ENCODE measurements around the gene FAM227B. TPM values are rescaled to one million over a fixed set of nuclear protein-coding genes. Genes with fewer than 3 reads are reported as not detected.
"Not testable (repeated sequence)": the region's sequence is repeated elsewhere in the genome, so short reads cannot be mapped to it uniquely, and the experiment has no call there.

The FAM227B gene
- total RNA-seq, 4 donors from 2014 or later = 6.1 to 24.1 (median 12.5) TPM

- H3K4me1 ChIP-seq = no peaks in the 10 kb centered on the region
- H3K27me3 ChIP-seq = no peaks in the 10 kb centered on the region
- no peak overlapping the region for H3K4me3 ChIP-seq
- no peaks in the 10 kb centered on the region for H3K9me3 ChIP-seq
- no peak for ATAC-seq
- no peak for TF ChIP-seq POLR2A (IDR thresholded peaks at IDR 0.05)
- no peak for TF ChIP-seq EP300 (IDR thresholded peaks at IDR 0.05)
- TF ChIP-seq POLR2AphosphoS5 (IDR thresholded peaks at IDR 0.05) = no peak
- TF ChIP-seq CTCF (IDR thresholded peaks at IDR 0.05) = no peak
- peaks cover 0 to 5% of the 10 kb centered on the region in 2 donors for H3K36me3 ChIP-seq
- no peak overlapping the region for H3K27ac ChIP-seq
- 75 to 95% methylated on average over 1 of the region's 1 CpG for WGBS, 2 donors (ENCODE audit: low coverage in 1 of 2)
These were observed 49.9 kb downstream of the FAM227B start for GRCh38 chr15:49570672-49571071.

- Histone ChIP-seq H3K27me3 (no peaks in the 10 kb centered on the region), H3K4me1 (no peaks in the 10 kb centered on the region), H3K36me3 (peaks cover 0 to 5% of the 10 kb centered on the region in 2 donors), H3K4me3 (no peak overlapping the region), H3K9me3 (no peaks in the 10 kb centered on the region), H3K27ac (no peak overlapping the region)
- WGBS, 2 donors (ENCODE audit: low coverage in 1 of 2) = 41 to 75% methylated on average over 1 of the region's 1 CpG
- no peak for ATAC-seq
- TF ChIP-seq CTCF (IDR thresholded peaks at IDR 0.05) (no peak), POLR2AphosphoS5 (IDR thresholded peaks at IDR 0.05) (no peak), EP300 (IDR thresholded peaks at IDR 0.05) (no peak), POLR2A (IDR thresholded peaks at IDR 0.05) (no peak)
These were observed 50.4 kb downstream of the FAM227B start for GRCh38 chr15:49570174-49570573.

- H3K9me3 ChIP-seq = peaks cover 0 to 28% (median 0%) of the 10 kb centered on the region in 3 donors
- H3K27ac ChIP-seq = no peak overlapping the region
- TF ChIP-seq EP300 (IDR thresholded peaks at IDR 0.05) (no peak), POLR2AphosphoS5 (IDR thresholded peaks at IDR 0.05) (no peak), CTCF (IDR thresholded peaks at IDR 0.05) (no peak), POLR2A (IDR thresholded peaks at IDR 0.05) (no peak)
- ATAC-seq = no peak
- no peaks in the 10 kb centered on the region for H3K27me3 ChIP-seq
- H3K4me3 ChIP-seq = no peak overlapping the region
- no peaks in the 10 kb centered on the region for H3K4me1 ChIP-seq
- H3K36me3 ChIP-seq = peaks cover 0 to 4% of the 10 kb centered on the region in 2 donors
These were observed 60.6 kb downstream of the FAM227B start for GRCh38 chr15:49560045-49560444.

- Histone ChIP-seq H3K27ac (no peak overlapping the region), H3K9me3 (peaks cover 0 to 34% (median 0%) of the 10 kb centered on the region in 3 donors), H3K27me3 (no peaks in the 10 kb centered on the region), H3K36me3 (peaks cover 0 to 4% of the 10 kb centered on the region in 2 donors), H3K4me3 (no peak overlapping the region), H3K4me1 (no peaks in the 10 kb centered on the region)
- ATAC-seq = no peak
- 100% methylated on average over 2 of the region's 2 CpGs; no CpG with 5 or more reads in 1 of the 2 donors for WGBS, 2 donors (ENCODE audit: low coverage in 1 of 2)
- TF ChIP-seq EP300 (IDR thresholded peaks at IDR 0.05) = no peak
- TF ChIP-seq CTCF (IDR thresholded peaks at IDR 0.05) = no peak
- TF ChIP-seq POLR2AphosphoS5 (IDR thresholded peaks at IDR 0.05) = no peak
- TF ChIP-seq POLR2A (IDR thresholded peaks at IDR 0.05) = no peak
These were observed 61.7 kb downstream of the FAM227B start for GRCh38 chr15:49558929-49559328.

- WGBS, 2 donors (ENCODE audit: low coverage in 1 of 2) = 100% methylated on average over 1 of the region's 3 CpGs; no CpG with 5 or more reads in 1 of the 2 donors
- Histone ChIP-seq H3K27me3 (no peaks in the 10 kb centered on the region), H3K27ac (no peak overlapping the region), H3K4me3 (no peak overlapping the region), H3K36me3 (peaks cover 0 to 4% of the 10 kb centered on the region in 2 donors), H3K4me1 (no peaks in the 10 kb centered on the region), H3K9me3 (peaks cover 0 to 24% (median 0%) of the 10 kb centered on the region in 3 donors)
- TF ChIP-seq POLR2A (IDR thresholded peaks at IDR 0.05) = no peak
- no peak for TF ChIP-seq EP300 (IDR thresholded peaks at IDR 0.05)
- no peak for TF ChIP-seq CTCF (IDR thresholded peaks at IDR 0.05)
- no peak for TF ChIP-seq POLR2AphosphoS5 (IDR thresholded peaks at IDR 0.05)
- ATAC-seq = no peak
These were observed 64.2 kb downstream of the FAM227B start for GRCh38 chr15:49556437-49556836.

GRCh38 chr15:49550342-49550741, 70.3 kb downstream of the FAM227B start:
- not testable (repeated sequence) for H3K27ac ChIP-seq, H3K36me3 ChIP-seq, H3K4me3 ChIP-seq, ATAC-seq, H3K4me1 ChIP-seq, H3K27me3 ChIP-seq
- peaks cover 0 to 11% (median 0%) of the 10 kb centered on the region in 3 donors for H3K9me3 ChIP-seq
- WGBS, 2 donors (ENCODE audit: low coverage in 1 of 2) = no CpG with 5 or more reads among the region's 30 CpGs
